ENCODE data around the gene JUND.

JUND gene

GRCh38 chr19:18290302-18291018, 9.0 kb upstream of the JUND start:
- no peak overlapping the region for H3K4me3 ChIP-seq (ENCODE audit: control insufficient read depth, low read depth, low read length)
- no peak for DNase-seq (ENCODE audit: low read depth)
- no peak for TF ChIP-seq CTCF (conservative IDR thresholded peaks at IDR 0.05; ENCODE audit: control insufficient read depth, insufficient read depth, low read depth, low read length)

- TF ChIP-seq CTCF (conservative IDR thresholded peaks at IDR 0.05; ENCODE audit: control insufficient read depth, insufficient read depth, low read depth, low read length) = no peak
- H3K4me3 ChIP-seq (ENCODE audit: control insufficient read depth, low read depth, low read length) = no peak overlapping the region
- no peak for DNase-seq (ENCODE audit: low read depth)
Measured at GRCh38 chr19:18289471-18290301, 8.3 kb upstream of the JUND start.

GRCh38 chr19:18287836-18288772, 6.7 kb upstream of the JUND start:
- no peak for TF ChIP-seq CTCF (conservative IDR thresholded peaks at IDR 0.05; ENCODE audit: control insufficient read depth, insufficient read depth, low read depth, low read length)
- no peak for DNase-seq (ENCODE audit: low read depth)
- no peak overlapping the region for H3K4me3 ChIP-seq (ENCODE audit: control insufficient read depth, low read depth, low read length)

GRCh38 chr19:18286973-18287635, 5.7 kb upstream of the JUND start:
- no peak for TF ChIP-seq CTCF (conservative IDR thresholded peaks at IDR 0.05; ENCODE audit: control insufficient read depth, insufficient read depth, low read depth, low read length)
- H3K4me3 ChIP-seq (ENCODE audit: control insufficient read depth, low read depth, low read length) = no peak overlapping the region
- no peak for DNase-seq (ENCODE audit: low read depth)

- no peak overlapping the region for H3K4me3 ChIP-seq (ENCODE audit: control insufficient read depth, low read depth, low read length)
- TF ChIP-seq CTCF (conservative IDR thresholded peaks at IDR 0.05; ENCODE audit: control insufficient read depth, insufficient read depth, low read depth, low read length) = no peak
- DNase-seq (ENCODE audit: low read depth) = no peak
Measured at GRCh38 chr19:18284712-18285360, 3.4 kb upstream of the JUND start.
